Epithelial cell of proximal tubule (primary cell): ENCODE results near the gene CASS4. TPM values are rescaled to one million over a fixed set of nuclear protein-coding genes. Genes with fewer than 3 reads are reported as not detected.

ENCODE experiments used
- DNase-seq: peaks from one replicate; pipeline ENCODE4 v3.0.0-alpha.2; 2011; ENCODE audit warnings: low read depth
- H3K4me3 ChIP-seq: 2 replicates; pipeline ENCODE4 v1.5.1; 2011; ENCODE audit warnings: low read depth, mild to moderate bottlenecking, low read length
- CTCF ChIP-seq: conservative IDR thresholded peaks from 2 replicates; pipeline ENCODE4 v1.5.1; 2012; ENCODE audit warnings: low read depth, mild to moderate bottlenecking, low read length
- total RNA-seq: library from RNA; depleted of rRNA; stranded (reverse); fragments of >200 nt; gene quantifications from 2 replicates; pipeline ENCODE4 v1.2.3, GENCODE V29; 2015

Gene CASS4
- total RNA-seq, 1 donor from 2014 or later = under 0.01 TPM

GRCh38 chr20:56440346-56441007 is 28.4 kb downstream of the CASS4 start:
- no peak overlapping the region for H3K4me3 ChIP-seq
- no peak for TF ChIP-seq CTCF
- no peak for DNase-seq

- H3K4me3 ChIP-seq = no peak overlapping the region
- no peak for DNase-seq
- TF ChIP-seq CTCF = no peak
These were observed 30.6 kb downstream of the CASS4 start for GRCh38 chr20:56442389-56443365.

GRCh38 chr20:56443654-56444540 is 31.8 kb downstream of the CASS4 start:
- no peak overlapping the region for H3K4me3 ChIP-seq
- no peak for DNase-seq
- no peak for TF ChIP-seq CTCF

GRCh38 chr20:56445130-56445529 is 33.1 kb downstream of the CASS4 start:
- DNase-seq = no peak
- no peak for TF ChIP-seq CTCF

GRCh38 chr20:56445540-56445939 is 33.5 kb downstream of the CASS4 start:
- no peak overlapping the region for H3K4me3 ChIP-seq
- no peak for DNase-seq
- TF ChIP-seq CTCF = no peak

More at GRCh38 chr20:56445130-56445529, 33.1 kb downstream of the CASS4 start:
- H3K4me3 ChIP-seq = no peak overlapping the region

- TF ChIP-seq CTCF = no peak
- DNase-seq = no peak
- no peak overlapping the region for H3K4me3 ChIP-seq
These were observed 35.2 kb downstream of the CASS4 start for GRCh38 chr20:56447227-56447626.
